Esophagus muscularis mucosa (tissue), 4 donors: ENCODE results near the gene TLE4. TPM values are rescaled to one million over a fixed set of nuclear protein-coding genes. Genes with fewer than 3 reads are reported as not detected.

Experiments used
- DNase-seq: peaks from one replicate; pipeline ENCODE4 v3.0.0-alpha.2; 2017; ENCODE audit errors: extremely low spot score
- H3K27ac ChIP-seq, 4 donors: fragments of 200-600 bp; sonication (generic); replicated peaks in 1 of 4; 1 replicate in 3 of 4; 2 replicates in 1 of 4; pipeline ENCODE4 v1.5.1; 2016 to 2019; ENCODE audit warnings: mild to moderate bottlenecking in 1 of 4
- H3K27me3 ChIP-seq, 4 donors: fragments of 200-600 bp; sonication (generic); one replicate each; pipeline versions ENCODE4 v1.5.1 to v1.6.0; 2016 to 2019
- H3K36me3 ChIP-seq, 4 donors: fragments of 200-600 bp; sonication (generic); one replicate each; pipeline ENCODE4 v1.5.1; 2016 to 2019
- H3K4me1 ChIP-seq, 4 donors: fragments of 200-600 bp; sonication (generic); one replicate each; pipeline ENCODE4 v1.5.1; 2016 to 2019
- H3K4me3 ChIP-seq, 4 donors: fragments of 200-600 bp; sonication (generic); 1 replicate in 2 of 4; 2 replicates in 2 of 4; pipeline ENCODE4 v1.5.1; 2016 to 2019; ENCODE audit warnings: mild to moderate bottlenecking in 4 of 4, moderate library complexity in 1 of 4
- H3K9me3 ChIP-seq, 4 donors: fragments of 200-600 bp; sonication (generic); 1 replicate in 3 of 4; 2 replicates in 1 of 4; pipeline ENCODE4 v1.5.1; 2016 to 2019
- EP300 ChIP-seq: sonication (generic); formaldehyde crosslinking; IDR thresholded peaks from one replicate; pipeline ENCODE4 v1.6.1; 2017; ENCODE audit warnings: antibody characterized with exemption
- POLR2A ChIP-seq: fragments of 450-650 bp; IDR thresholded peaks from one replicate; pipeline ENCODE4 v1.6.1; 2017; ENCODE audit warnings: antibody characterized with exemption, moderate library complexity, mild to moderate bottlenecking, low read depth
- POLR2AphosphoS5 ChIP-seq, 2 donors: sonication (generic); formaldehyde crosslinking; IDR thresholded peaks; one replicate each; pipeline ENCODE4 v1.6.1; 2017; ENCODE audit warnings: antibody characterized with exemption in 2 of 2
- WGBS: methylation state at CpG from one replicate; pipeline ENCODE4 v1.1.5; 2018; 5-methylcytosine and 5-hydroxymethylcytosine counted together
- intact Hi-C: fragments of 100-400 bp; cut with DNase I; formaldehyde crosslinking; loops from one replicate; pipeline ENCODE4 v1.15.1; 2023
- total RNA-seq, 4 donors: library from RNA; depleted of rRNA; stranded (reverse); fragments of >200 nt; gene quantifications; one replicate each; pipeline versions ENCODE4 v1.1.0 to v1.2.1, GENCODE V29; 2016
- TF ChIP-seq, protein P1 (sequence below), 3 experiments: fragments of 200-600 bp in 2 of 3; fragments of 450-650 bp in 1 of 3; sonication (generic) in 2 of 3; IDR thresholded peaks; one replicate each; pipeline ENCODE4 v1.5.1; 2017 to 2019; ENCODE audit warnings: antibody characterized with exemption in 3 of 3, mild to moderate bottlenecking in 2 of 3, moderate library complexity in 1 of 3

TLE4 gene
- total RNA-seq, 4 donors from 2014 or later, result 30.0 to 36.1 (median 34.3) TPM

DNA sequence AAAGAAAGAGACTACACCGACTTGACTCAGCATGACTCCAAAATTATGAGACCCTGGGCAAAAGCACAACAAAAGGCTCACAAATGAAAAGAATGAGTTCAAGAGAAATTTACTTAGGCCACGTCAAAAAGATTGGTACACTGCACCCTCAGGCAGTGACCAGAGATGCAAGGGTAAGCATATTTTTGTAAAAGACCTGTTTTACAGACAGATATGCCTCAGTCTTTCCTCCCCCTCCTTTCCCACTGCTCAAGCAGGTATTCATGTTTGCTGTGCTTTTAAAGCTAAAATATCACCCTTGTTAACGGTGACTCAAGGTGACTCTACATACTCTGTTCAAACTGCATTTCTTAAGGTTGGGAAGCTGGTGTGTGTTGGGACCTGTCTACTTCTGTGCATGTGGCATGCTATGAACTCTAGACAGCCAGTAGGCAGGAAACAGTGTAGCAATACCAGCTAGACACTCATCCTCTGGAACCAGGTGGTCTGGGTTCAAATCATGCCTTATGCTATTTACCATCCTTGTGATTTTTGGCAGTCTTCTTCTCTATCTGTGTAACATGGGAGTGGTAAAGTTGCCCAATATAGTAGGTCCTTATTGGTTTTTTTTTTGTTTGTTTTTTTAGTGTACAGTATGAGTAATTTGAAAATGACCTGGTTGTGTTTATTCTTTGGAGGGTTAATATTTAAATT is 98.7 kb downstream of the TLE4 start:
- Histone ChIP-seq H3K27ac (no peak overlapping the region), H3K27me3 (no peaks in the 10 kb centered on the region), H3K4me1 (peaks cover 8 to 17% (median 14%) of the 10 kb centered on the region in 4 donors), H3K36me3 (no peaks in the 10 kb centered on the region), H3K9me3 (no peaks in the 10 kb centered on the region), H3K4me3 (no peak overlapping the region)
- intact Hi-C loops, result no loop called here
- DNase-seq, result no peak
- WGBS, result 93% methylated on average over 3 of the region's 3 CpGs
- TF ChIP-seq, protein P1, sequence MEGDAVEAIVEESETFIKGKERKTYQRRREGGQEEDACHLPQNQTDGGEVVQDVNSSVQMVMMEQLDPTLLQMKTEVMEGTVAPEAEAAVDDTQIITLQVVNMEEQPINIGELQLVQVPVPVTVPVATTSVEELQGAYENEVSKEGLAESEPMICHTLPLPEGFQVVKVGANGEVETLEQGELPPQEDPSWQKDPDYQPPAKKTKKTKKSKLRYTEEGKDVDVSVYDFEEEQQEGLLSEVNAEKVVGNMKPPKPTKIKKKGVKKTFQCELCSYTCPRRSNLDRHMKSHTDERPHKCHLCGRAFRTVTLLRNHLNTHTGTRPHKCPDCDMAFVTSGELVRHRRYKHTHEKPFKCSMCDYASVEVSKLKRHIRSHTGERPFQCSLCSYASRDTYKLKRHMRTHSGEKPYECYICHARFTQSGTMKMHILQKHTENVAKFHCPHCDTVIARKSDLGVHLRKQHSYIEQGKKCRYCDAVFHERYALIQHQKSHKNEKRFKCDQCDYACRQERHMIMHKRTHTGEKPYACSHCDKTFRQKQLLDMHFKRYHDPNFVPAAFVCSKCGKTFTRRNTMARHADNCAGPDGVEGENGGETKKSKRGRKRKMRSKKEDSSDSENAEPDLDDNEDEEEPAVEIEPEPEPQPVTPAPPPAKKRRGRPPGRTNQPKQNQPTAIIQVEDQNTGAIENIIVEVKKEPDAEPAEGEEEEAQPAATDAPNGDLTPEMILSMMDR (IDR thresholded peaks at IDR 0.05), result no peak
- TF ChIP-seq EP300, result no peak
- TF ChIP-seq POLR2A, result no peak
- TF ChIP-seq POLR2AphosphoS5 (IDR thresholded peaks at IDR 0.05), result no peak

DNA sequence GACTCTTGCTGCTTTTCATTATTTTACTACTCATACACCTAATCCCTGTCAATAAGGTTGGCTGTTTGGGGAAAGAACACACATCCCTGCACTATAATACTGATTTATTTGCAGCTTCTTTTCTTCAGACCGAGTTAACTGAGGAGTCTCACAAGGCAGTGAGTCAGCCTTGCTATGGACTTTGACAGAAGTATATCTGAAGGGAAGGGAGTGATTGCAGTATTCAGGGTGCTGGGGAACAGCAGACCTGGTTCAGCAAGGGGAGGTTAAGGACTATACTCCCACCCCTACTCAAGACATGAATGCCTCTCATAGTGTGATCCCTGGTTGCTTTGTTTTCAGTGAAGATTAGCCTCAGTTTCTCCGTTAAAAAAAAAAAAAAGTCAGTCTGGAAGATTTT is 99.8 kb downstream of the TLE4 start:
- no peak for DNase-seq
- no peak for TF ChIP-seq EP300
- TF ChIP-seq POLR2A, result no peak
- TF ChIP-seq, protein P1 (IDR thresholded peaks at IDR 0.05), result no peak
- TF ChIP-seq POLR2AphosphoS5 (IDR thresholded peaks at IDR 0.05), result no peak
- intact Hi-C loops, result no loop called here
- Histone ChIP-seq H3K4me1 (peaks cover 8 to 17% (median 14%) of the 10 kb centered on the region in 4 donors), H3K4me3 (no peak overlapping the region), H3K27me3 (no peaks in the 10 kb centered on the region), H3K27ac (no peak overlapping the region), H3K36me3 (no peaks in the 10 kb centered on the region), H3K9me3 (no peaks in the 10 kb centered on the region)
- WGBS, result 89% methylated on average over 2 of the region's 2 CpGs

DNA sequence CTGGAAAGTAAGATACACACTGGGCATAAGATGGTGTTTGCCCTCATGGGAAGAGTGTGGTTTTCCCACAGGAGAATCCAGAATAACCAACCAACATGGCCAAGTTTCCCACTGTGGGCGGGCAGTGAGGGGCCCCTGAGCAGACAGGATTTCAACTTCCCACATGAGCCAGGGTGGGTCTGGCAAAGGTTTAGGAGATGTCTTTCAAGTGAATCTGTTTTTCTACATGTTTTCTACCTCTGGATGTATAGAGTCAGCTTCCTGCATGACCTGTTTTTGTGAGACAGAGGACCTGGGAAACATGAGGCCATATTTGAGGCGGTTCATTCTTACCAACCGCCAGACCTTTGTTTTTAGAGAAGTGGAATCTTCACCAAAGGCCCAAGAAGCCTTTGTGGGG is 100.5 kb downstream of the TLE4 start:
- Histone ChIP-seq H3K9me3 (no peaks in the 10 kb centered on the region), H3K27ac (no peak overlapping the region), H3K4me3 (no peak overlapping the region), H3K4me1 (peaks cover 8 to 17% (median 14%) of the 10 kb centered on the region in 4 donors), H3K27me3 (no peaks in the 10 kb centered on the region), H3K36me3 (no peaks in the 10 kb centered on the region)
- intact Hi-C loops, result no loop called here
- 64% methylated on average over 3 of the region's 3 CpGs for WGBS
- TF ChIP-seq POLR2A (no peak), POLR2AphosphoS5 (IDR thresholded peaks at IDR 0.05) (no peak), EP300 (no peak)
- TF ChIP-seq, protein P1 (IDR thresholded peaks at IDR 0.05), result no peak
- DNase-seq, result no peak

DNA sequence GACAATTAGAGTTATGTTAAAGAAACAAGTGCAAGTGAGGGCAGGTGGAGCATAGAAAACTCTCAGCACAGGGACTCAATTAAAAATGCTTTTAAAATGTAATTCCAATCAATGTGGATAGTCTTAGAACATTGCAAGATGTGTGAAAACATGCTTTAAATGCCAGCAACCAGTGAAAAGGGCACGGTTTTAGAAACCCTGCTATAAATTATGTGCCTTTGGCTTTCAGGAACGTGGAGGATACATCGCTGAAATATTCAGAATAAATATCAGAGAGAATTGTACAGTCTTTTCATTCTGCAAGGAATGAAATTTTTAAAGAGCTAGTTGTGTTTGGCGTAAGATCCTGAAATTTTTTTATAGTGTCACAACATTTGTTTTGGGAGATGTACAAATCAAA is 101.1 kb downstream of the TLE4 start:
- WGBS, result 88% methylated on average over 4 of the region's 4 CpGs
- peaks cover 8 to 16% (median 13%) of the 10 kb centered on the region in 4 donors for H3K4me1 ChIP-seq
- TF ChIP-seq POLR2AphosphoS5 (IDR thresholded peaks at IDR 0.05), result no peak
- H3K9me3 ChIP-seq, result no peaks in the 10 kb centered on the region
- H3K36me3 ChIP-seq, result no peaks in the 10 kb centered on the region
- intact Hi-C loops, result no loop called here
- no peak overlapping the region for H3K27ac ChIP-seq
- DNase-seq, result no peak
- no peak overlapping the region for H3K4me3 ChIP-seq
- H3K27me3 ChIP-seq, result no peaks in the 10 kb centered on the region

DNA sequence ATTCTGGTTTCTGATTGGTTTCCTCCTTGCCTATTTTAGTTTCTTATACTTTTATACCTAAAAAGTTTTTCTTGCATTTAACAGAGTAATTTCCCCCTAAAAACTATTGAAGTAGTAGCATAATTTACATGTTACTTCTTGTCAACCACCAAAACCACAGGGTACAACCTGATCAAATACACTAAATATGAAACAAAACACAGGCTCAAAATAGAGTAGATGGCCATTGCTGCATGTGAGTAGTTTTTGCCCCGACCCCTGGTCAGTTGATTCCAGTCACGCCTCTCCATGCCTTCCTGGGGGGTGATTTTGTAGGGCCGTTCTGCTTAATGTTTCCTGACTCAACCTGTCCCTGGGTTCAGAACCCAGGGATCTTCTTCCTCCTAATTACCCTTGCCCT is 101.8 kb downstream of the TLE4 start:
- Histone ChIP-seq H3K27ac (no peak overlapping the region), H3K9me3 (no peaks in the 10 kb centered on the region), H3K4me3 (no peak overlapping the region), H3K36me3 (no peaks in the 10 kb centered on the region), H3K27me3 (no peaks in the 10 kb centered on the region), H3K4me1 (peaks cover 3 to 14% (median 9%) of the 10 kb centered on the region in 4 donors)
- DNase-seq, result no peak
- WGBS, result 86% methylated on average over 3 of the region's 3 CpGs
- intact Hi-C loops, result no loop called here
- TF ChIP-seq, protein P1 (IDR thresholded peaks at IDR 0.05), result no peak
- TF ChIP-seq POLR2A (no peak), EP300 (no peak), POLR2AphosphoS5 (IDR thresholded peaks at IDR 0.05) (no peak)
